Muscle layer of colon (tissue), 2 donors: ENCODE data around the gene P2RY8.

ENCODE experiments used
- H3K27ac ChIP-seq: one replicate; pipeline ENCODE4 v1.7.0; 2013; ENCODE audit warnings: low read depth, mild to moderate bottlenecking, low read length, moderate library complexity
- H3K27me3 ChIP-seq, 2 donors: one replicate each; pipeline ENCODE4 v1.7.0; 2013; ENCODE audit warnings: low read length in 2 of 2, mild to moderate bottlenecking in 2 of 2; ENCODE audit not compliant: insufficient read depth in 2 of 2, control insufficient read depth in 1 of 2
- H3K36me3 ChIP-seq: one replicate; pipeline ENCODE4 v1.7.0; 2013; ENCODE audit warnings: mild to moderate bottlenecking, low read length; ENCODE audit not compliant: insufficient read depth
- H3K4me1 ChIP-seq: one replicate; pipeline ENCODE4 v1.7.0; 2013; ENCODE audit warnings: mild to moderate bottlenecking, low read length; ENCODE audit not compliant: insufficient read depth
- H3K4me3 ChIP-seq, 2 donors: one replicate each; pipeline ENCODE4 v1.7.0; 2013; ENCODE audit warnings: low read length in 2 of 2, low read depth in 1 of 2, mild to moderate bottlenecking in 1 of 2, moderate library complexity in 1 of 2
- H3K9ac ChIP-seq: one replicate; pipeline ENCODE4 v1.7.0; 2013; ENCODE audit warnings: low read length
- H3K9me3 ChIP-seq: one replicate; pipeline ENCODE4 v1.7.0; 2013; ENCODE audit warnings: mild to moderate bottlenecking, low read length
- donor health status: abdominal sarcoma.
- donor health status: Adenocarcinoma of cecum.

P2RY8 gene

DNA sequence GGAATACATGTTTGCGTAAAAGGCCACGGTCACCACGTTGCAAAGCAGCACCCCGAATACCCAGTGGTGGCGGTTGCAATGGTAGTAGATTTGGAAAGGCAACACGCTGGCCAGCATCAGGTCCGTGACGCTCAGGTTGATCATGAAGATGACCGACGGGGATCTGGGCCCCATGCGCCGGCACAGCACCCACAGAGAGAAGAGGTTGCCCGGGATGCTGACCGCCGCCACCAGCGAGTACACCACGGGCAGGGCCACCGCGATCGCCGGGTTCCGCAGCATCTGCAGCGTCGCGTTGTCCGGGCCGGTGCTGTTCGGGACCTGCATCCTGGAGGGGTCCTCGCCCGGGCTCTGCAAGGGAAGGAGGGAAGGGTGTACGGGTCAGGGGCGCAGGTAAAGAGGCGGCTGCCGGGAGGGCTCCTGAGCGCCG is 70.7 kb downstream of the P2RY8 start:
- Histone ChIP-seq H3K9me3 (no peaks in the 10 kb centered on the region), H3K36me3 (no peaks in the 10 kb centered on the region), H3K4me1 (no peaks in the 10 kb centered on the region), H3K9ac (no peak overlapping the region), H3K27me3 (peaks cover 0 to 21% of the 10 kb centered on the region in 2 donors), H3K27ac (no peak overlapping the region), H3K4me3 (no peak overlapping the region)

DNA sequence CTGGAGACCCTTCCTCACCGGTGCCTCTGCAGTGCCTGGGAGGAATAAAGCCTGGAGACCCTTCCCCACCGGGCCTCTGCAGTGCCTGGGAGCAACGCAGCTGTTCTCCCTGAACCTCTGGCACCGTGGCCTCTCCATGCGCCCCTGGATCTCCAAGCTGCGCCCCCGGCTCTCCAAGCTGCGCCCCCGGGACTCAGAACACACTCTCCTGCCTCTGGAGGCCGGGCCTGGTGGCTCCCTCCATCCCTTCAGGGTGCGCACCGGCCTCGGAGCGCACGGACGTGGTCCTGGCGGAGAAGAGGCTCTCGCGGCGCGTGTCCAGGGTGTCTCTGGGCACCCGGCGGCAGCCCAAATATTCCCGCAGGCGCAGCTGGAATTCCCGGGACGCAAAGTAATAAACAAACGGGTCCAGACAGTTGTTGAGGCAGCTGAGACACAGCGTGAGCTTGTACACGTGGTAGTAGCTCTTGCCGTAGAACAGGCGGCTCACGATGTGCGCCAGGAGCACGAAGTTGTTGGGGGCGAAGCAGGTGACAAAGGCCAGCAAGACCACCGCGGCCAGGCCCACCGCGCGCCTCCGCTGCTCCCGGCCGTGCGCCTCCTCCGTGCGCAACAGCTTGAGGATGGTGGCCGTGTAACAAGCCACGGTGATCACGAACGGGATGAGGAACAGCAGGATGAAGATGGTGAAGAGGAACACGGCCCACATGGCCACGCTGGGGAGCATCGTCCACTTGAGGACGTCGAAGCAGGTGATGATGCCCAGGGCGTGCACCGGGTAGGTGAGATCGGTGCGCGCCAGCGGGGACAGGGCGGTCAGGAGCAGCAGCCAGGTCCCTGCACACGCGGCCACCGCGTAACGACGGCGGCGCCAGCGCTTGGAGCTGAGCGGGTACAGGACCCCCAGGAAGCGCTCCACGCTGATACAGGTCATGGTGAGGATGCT is 71.4 kb downstream of the P2RY8 start:
- Histone ChIP-seq H3K27me3 (peaks cover 0 to 21% of the 10 kb centered on the region in 2 donors), H3K27ac (no peak overlapping the region), H3K4me3 (no peak overlapping the region), H3K9me3 (no peaks in the 10 kb centered on the region), H3K9ac (no peak overlapping the region), H3K4me1 (no peaks in the 10 kb centered on the region), H3K36me3 (no peaks in the 10 kb centered on the region)

DNA sequence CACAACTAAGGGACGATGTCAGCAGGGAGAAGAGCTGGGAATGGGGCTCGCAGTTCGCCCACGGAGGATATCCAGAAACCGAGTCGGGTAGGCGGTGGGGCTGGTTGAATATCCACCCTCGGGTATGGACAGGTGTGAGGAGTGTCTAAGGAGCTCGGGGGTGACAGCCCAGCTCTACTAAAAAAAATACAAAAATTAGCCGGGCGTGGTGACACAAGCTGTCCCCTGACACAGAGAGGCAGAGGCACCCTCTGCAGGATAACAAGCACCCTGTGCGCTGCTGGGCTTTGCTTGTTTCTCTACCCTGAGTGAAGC is 72.1 kb downstream of the P2RY8 start:
- Histone ChIP-seq H3K27ac (no peak overlapping the region), H3K4me3 (no peak overlapping the region), H3K9me3 (no peaks in the 10 kb centered on the region), H3K4me1 (no peaks in the 10 kb centered on the region), H3K36me3 (no peaks in the 10 kb centered on the region), H3K27me3 (peaks cover 0 to 21% of the 10 kb centered on the region in 2 donors), H3K9ac (no peak overlapping the region)

DNA sequence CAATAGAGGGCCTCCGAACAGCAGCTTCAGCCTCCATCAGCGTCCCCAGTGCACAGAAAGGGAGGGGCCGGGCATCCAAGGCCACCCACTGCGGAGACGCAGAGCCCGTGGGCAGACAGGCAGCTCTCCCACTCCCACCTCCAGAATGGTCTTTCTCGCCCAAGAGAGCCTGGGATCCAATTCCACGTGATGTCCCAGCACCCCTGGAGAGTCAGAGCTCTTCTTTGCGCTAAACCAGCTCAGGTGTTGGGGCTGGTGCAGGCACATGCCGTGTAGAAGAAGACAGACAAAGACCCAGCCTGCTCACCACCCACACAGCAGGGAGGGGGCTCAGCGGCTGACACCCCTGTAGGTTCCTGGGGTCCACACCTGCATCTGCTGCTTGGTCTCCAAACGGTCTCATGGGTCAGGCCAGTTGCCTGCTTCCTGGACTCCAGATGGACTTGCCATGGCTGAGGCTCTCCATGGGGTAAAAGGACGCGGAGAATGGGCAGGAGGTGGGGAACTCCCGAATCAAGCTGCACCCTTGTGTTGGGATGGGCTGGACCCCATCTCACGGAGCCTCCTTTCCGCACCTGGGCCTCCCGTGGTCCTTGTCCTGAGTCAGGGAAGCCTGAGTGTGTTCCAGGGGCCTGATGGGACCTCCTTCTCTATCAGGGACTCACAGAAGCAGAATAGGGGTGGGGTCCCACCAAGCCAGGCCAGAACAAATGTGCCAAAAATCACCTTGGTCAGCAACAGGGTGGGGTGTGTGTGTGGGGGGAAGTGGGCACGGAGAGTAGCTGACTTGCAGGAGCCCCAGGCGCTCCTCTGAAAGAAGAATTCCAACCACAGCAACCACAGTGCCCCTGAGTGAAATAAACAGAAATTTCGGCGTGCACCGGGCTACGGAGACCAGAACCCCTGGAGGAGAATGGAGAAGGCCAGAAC is 72.7 kb downstream of the P2RY8 start:
- no peak overlapping the region for H3K27ac ChIP-seq
- H3K9ac ChIP-seq: no peak overlapping the region
- H3K4me3 ChIP-seq: no peak overlapping the region
- H3K4me1 ChIP-seq: no peaks in the 10 kb centered on the region
- no peaks in the 10 kb centered on the region for H3K36me3 ChIP-seq
- H3K27me3 ChIP-seq: peaks cover 0 to 21% of the 10 kb centered on the region in 2 donors
- no peaks in the 10 kb centered on the region for H3K9me3 ChIP-seq

DNA sequence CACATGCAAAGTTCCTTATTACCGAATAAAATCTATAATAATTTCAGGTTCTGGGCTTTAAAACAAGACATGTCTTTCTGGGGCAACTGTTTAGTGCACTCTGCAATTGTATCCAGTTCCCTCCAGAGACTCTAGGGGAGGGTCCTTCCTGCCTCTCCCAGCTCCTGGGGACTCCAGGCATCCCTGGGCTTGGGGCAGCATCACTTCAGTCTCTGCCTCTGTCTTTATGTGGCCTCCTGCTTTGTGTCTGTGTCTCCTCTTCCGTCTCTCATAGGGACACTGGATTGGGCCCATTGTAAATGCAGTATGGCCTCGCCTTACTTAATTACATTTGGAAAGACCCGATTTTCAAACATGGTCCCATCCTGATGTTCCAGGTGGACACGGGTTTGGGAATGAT is 73.4 kb downstream of the P2RY8 start:
- Histone ChIP-seq H3K36me3 (no peaks in the 10 kb centered on the region), H3K4me1 (no peaks in the 10 kb centered on the region), H3K27ac (no peak overlapping the region), H3K9ac (no peak overlapping the region), H3K4me3 (no peak overlapping the region), H3K9me3 (no peaks in the 10 kb centered on the region), H3K27me3 (peaks cover 0 to 21% of the 10 kb centered on the region in 2 donors)

DNA sequence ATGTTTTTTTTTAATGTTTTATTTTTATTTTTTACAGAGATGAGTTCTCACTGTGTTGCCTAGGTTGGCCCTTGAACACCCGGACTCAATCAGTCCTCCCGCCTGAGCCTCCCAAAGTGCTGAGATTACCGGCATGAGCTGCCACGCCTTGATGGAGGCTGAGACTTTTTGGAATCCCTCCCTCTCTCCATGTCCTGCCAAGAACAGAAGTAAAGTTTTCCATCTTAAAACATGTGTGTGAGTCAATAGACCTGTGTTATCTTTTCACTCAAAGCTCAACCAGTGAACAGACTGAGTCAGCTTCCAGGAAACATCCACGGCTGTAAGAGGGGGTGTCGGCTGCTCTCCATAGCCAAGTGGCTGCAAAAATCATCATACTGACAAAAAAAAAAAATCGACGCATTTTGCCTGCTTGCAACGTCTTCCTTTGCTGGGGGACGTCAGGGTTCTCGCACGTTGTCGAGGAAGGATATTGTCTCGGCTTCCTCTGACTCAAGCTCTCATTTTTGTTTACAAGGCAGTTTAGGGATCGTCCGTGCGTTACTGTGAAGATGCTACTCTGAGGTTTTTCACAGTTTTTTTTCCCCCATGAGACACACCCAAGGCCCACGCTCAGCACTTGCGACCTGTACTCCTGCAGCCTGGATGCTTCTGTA is 74.3 kb downstream of the P2RY8 start:
- Histone ChIP-seq H3K27me3 (peaks cover 0 to 18% of the 10 kb centered on the region in 2 donors), H3K9me3 (no peaks in the 10 kb centered on the region), H3K36me3 (no peaks in the 10 kb centered on the region), H3K4me3 (no peak overlapping the region), H3K9ac (no peak overlapping the region), H3K27ac (no peak overlapping the region), H3K4me1 (no peaks in the 10 kb centered on the region)

DNA sequence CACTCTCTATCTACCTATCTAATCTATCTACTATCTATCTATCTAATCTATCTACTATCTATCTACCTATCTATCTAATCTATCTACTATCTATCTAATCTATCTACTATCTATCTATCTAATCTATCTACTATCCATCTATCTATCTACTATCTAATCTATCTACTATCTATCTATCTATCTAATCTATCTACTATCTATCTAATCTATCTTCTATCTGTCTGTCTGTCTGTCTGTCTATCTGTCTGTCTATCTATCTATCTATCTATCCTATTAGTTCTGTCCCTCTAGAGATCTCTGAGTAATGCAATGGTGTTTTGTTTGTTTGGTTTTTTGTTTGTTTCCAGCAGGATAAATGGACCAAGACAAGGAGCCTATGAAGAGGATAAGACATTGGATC is 74.9 kb downstream of the P2RY8 start:
- H3K9me3 ChIP-seq: no peaks in the 10 kb centered on the region
- peaks cover 0 to 12% of the 10 kb centered on the region in 2 donors for H3K27me3 ChIP-seq
- H3K4me1 ChIP-seq: no peaks in the 10 kb centered on the region
- no peak overlapping the region for H3K4me3 ChIP-seq
- no peaks in the 10 kb centered on the region for H3K36me3 ChIP-seq
- no peak overlapping the region for H3K27ac ChIP-seq
- no peak overlapping the region for H3K9ac ChIP-seq

DNA sequence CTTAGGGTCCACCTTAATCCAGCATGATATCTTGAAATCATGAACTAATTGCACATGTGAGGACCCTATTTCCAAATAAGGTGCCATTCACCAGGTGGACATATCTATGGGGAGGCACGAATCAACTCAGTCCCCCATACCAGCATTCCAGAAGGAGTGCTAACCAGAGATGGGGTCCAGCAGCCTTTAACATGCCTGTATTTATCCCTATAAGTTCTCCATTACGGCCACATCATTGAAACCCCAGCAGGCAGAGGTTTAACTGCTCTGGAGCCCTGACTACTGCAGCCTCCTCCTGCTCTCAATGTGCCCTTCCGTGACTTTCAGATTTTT is 81.1 kb downstream of the P2RY8 start:
- Histone ChIP-seq H3K4me3 (no peak overlapping the region), H3K27me3 (no peaks in the 10 kb centered on the region), H3K27ac (no peak overlapping the region), H3K9ac (no peak overlapping the region), H3K9me3 (no peaks in the 10 kb centered on the region), H3K36me3 (no peaks in the 10 kb centered on the region), H3K4me1 (peaks cover 12% of the 10 kb centered on the region)

DNA sequence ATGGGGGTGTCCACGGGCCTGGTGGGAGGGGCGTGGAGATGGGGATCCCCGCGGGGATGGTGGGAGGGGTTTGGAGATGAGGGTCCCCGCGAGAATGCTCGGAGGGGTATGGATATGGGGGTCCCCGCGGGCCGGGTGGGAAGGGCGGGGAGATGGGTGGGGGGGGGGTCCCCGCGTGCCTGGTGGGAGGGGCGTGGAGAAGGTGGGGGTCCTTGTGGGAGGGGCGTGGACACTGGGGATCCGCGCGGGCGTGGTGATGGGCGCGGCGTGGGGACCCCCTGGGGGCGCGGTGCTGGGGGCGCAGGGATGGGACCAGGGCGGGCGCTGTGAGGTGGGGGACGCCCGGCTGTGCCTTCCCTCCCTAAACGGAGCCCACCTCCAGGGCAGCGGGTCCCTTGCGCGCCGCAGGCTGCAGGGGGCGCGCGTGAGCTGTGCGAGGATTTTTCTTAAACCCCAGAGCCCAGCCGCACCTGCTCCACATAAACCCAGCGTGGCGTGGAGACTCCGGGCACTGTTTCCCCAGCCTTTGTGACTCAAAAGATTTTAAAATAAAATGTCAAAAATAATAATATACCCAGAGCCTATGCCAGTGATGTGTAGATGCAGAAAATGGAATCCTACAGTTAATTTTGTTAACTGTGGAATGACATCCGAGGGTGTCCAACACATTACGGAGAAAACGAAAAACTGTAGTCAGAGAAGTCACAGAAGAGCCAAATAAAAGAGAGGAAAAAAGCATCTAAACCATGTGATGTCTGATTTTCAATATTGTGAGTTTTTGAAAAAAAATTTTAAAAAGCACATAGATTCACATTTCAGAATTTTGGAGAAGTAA is 82.8 kb downstream of the P2RY8 start:
- peaks cover 15% of the 10 kb centered on the region for H3K4me1 ChIP-seq
- H3K9me3 ChIP-seq: no peaks in the 10 kb centered on the region
- no peak overlapping the region for H3K4me3 ChIP-seq
- H3K36me3 ChIP-seq: no peaks in the 10 kb centered on the region
- no peak overlapping the region for H3K27ac ChIP-seq
- no peaks in the 10 kb centered on the region for H3K27me3 ChIP-seq
- H3K9ac ChIP-seq: no peak overlapping the region

DNA sequence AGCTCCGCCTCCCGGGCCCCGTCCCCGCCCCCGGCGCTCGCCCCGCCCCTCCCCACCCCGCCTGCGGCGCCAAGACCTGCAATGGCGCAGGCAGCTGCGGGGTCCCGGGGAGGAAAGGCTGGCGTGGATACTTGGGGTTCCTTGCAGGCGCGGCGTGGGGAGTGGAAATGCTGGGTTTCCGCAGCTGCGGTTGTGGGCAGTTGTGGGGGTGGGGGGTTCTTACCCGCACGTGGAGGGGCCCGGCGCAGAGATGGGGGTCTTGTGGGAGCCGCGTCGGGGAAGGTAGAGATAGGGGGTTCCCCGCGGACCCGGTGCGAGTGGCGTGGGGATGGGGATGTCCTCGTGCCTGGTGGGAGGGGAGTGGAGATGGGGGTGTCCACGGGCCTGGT is 83.6 kb downstream of the P2RY8 start:
- Histone ChIP-seq H3K9ac (no peak overlapping the region), H3K4me1 (peaks cover 15% of the 10 kb centered on the region), H3K9me3 (no peaks in the 10 kb centered on the region), H3K27me3 (no peaks in the 10 kb centered on the region), H3K36me3 (no peaks in the 10 kb centered on the region), H3K27ac (peak overlapping the region; percentile 96), H3K4me3 (peak overlapping the region in 1 of 2 donors; percentile 83)
